ENCODE measurements around the gene ARHGAP9.
"Not testable (repeated sequence)": the region's sequence is repeated elsewhere in the genome, so short reads cannot be mapped to it uniquely, and the experiment has no call there.

DNA sequence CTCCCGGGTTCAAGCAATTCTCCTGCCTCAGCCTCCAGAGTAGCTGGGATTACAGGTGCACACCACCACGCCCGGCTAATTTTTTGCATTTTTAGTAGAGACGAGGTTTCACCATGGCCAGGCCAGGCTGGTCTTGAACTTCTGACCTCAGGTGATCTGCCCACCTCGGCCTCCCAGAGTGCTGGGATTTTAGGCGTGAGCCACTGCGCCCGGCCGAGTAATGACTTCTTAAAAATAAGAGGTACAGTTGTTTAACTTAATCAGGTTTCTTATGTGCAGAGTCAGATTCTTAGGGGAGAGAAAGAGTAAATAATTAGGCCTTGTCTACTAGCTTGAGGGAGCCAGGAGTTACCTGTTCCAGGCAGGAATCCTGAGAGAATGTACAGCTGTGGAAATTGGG is 34.6 kb upstream of the ARHGAP9 start:
- not testable (repeated sequence) for TF ChIP-seq POLR2A (IDR thresholded peaks at IDR 0.05; ENCODE audit: low read length); GATA1 (IDR thresholded peaks at IDR 0.05; ENCODE audit: low read depth, low read length)

Measured in erythroblast (primary cell).